ENCODE measurements around the gene FAM199X. TPM values are rescaled to one million over a fixed set of nuclear protein-coding genes. Genes with fewer than 3 reads are reported as not detected.

The FAM199X gene
- total and polyA plus RNA-seq, 2 donors (not counting 3 experiments of a cell fraction or from before 2014, with no cell fraction given), result 4.0 to 16.8 TPM

DNA sequence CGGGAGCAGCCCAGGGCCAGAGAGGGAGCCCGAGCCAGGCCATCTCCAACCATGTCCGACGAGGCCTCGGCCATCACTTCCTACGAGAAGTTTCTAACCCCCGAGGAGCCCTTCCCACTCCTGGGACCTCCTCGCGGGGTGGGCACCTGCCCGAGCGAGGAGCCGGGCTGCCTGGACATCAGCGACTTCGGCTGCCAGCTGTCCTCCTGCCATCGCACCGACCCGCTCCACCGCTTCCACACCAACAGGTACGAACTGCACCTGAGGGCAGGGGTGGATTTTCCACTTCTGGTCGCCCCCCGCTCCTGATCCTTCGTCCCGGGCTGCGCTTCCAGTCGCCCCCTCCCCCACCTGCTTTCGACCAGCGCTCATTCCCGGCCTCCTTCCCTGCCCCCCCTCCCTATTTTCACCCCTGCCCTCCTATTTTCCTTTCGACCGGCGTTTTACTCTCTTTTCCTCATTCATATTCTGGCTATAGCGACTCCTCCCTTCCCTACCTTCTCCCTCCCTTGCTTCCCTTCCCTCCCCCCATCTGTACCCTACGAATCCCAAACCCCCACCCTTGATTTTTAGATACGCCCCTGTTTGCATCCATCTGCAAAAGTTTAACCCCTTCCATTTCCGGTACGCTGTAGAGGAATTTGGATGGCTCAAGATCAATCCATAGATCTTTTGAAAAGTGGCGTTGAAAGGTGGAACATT is 633 bp downstream of the FAM199X start:
- dilution Hi-C loops (cut with MboI; ENCODE audit: extremely low pct_ligation_motif_present, low sequenced_read_pairs) (no loop called here), intact Hi-C loops (cut with micrococcal nuclease) (loop anchor here (1.0 to 2.0 kb wide), 3 partner anchors 11 to 478 kb away; partner anchors contain the start of gene ZCCHC18)
- POLR2A ChIA-PET, result interaction anchor here (2.9 kb wide), 1 partner anchor 10 kb away, joined by 14 read pairs; the partner anchor contains the start of gene SLC25A53
- no peaks in the 10 kb centered on the region for H3K27me3 ChIP-seq (ENCODE audit: control insufficient read depth in 2 of 2, insufficient read depth in 2 of 2, low read length in 2 of 2)
- peaks cover 12% of the 10 kb centered on the region for H3K4me1 ChIP-seq (ENCODE audit: control insufficient read depth, extremely low read depth, insufficient read depth, low read length)
- H4K20me1 ChIP-seq (replicated peaks; ENCODE audit: control insufficient read depth, extremely low read depth, insufficient read depth, low read length), result no peaks in the 10 kb centered on the region
- H3K4me2 ChIP-seq (ENCODE audit: insufficient read depth, low read length), result peak overlapping the region; percentile 87
- peak overlapping the region; percentile 79 for H3K9ac ChIP-seq (replicated peaks; ENCODE audit: extremely low read depth, insufficient read depth, low read length)
- H3K36me3 ChIP-seq (ENCODE audit: control insufficient read depth in 2 of 2, extremely low read depth in 1 of 2, insufficient read depth in 2 of 2, low read length in 2 of 2), result no peaks in the 10 kb centered on the region
- H3K9me1 ChIP-seq (replicated peaks; ENCODE audit: control insufficient read depth, extremely low read depth, insufficient read depth, low read length), result no peaks in the 10 kb centered on the region
- FAIRE-seq (no peak), DNase-seq (ENCODE audit: low read depth, low spot score) (no peak)
- peak overlapping the region; percentile 39 for H2AFZ ChIP-seq (ENCODE audit: low read depth, low read length)
- no peaks in the 10 kb centered on the region for H3K9me3 ChIP-seq (replicated peaks; ENCODE audit: control insufficient read depth, insufficient read depth, low read length)
- H3K79me2 ChIP-seq (ENCODE audit: control insufficient read depth, insufficient read depth, low read length), result peaks cover 54% of the 10 kb centered on the region
- BruUV-seq (replicated peaks), result no TSS peak
- peak overlapping the region; percentile 70 to 98 (median 88) for H3K4me3 ChIP-seq (replicated peaks in 1 of 3; ENCODE audit: insufficient read depth in 1 of 3, low read depth in 1 of 3, low read length in 3 of 3)
- TF ChIP-seq, protein P1, sequence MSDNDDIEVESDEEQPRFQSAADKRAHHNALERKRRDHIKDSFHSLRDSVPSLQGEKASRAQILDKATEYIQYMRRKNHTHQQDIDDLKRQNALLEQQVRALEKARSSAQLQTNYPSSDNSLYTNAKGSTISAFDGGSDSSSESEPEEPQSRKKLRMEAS (IDR thresholded peaks at IDR 0.05; ENCODE audit: insufficient read depth, insufficient read length), result no peak
- TF ChIP-seq EZH2 (IDR thresholded peaks at IDR 0.05; ENCODE audit: borderline replicate concordance, low read depth, low read length, severe bottlenecking) (no peak), GATA2 (IDR thresholded peaks at IDR 0.05; ENCODE audit: insufficient read depth, insufficient read length, low read depth, low read length) (no peak), POLR2AphosphoS5 (IDR thresholded peaks at IDR 0.05; ENCODE audit: insufficient read depth, low read depth, low read length) (no peak), MYC (IDR thresholded peaks at IDR 0.05; ENCODE audit: low read depth, low read length) (no peak), FOS (IDR thresholded peaks at IDR 0.05; ENCODE audit: borderline replicate concordance, insufficient read depth, low read length) (no peak), JUN (IDR thresholded peaks at IDR 0.05; ENCODE audit: borderline replicate concordance, insufficient read depth, insufficient read length, low read depth) (no peak)
- TF ChIP-seq, protein P2, sequence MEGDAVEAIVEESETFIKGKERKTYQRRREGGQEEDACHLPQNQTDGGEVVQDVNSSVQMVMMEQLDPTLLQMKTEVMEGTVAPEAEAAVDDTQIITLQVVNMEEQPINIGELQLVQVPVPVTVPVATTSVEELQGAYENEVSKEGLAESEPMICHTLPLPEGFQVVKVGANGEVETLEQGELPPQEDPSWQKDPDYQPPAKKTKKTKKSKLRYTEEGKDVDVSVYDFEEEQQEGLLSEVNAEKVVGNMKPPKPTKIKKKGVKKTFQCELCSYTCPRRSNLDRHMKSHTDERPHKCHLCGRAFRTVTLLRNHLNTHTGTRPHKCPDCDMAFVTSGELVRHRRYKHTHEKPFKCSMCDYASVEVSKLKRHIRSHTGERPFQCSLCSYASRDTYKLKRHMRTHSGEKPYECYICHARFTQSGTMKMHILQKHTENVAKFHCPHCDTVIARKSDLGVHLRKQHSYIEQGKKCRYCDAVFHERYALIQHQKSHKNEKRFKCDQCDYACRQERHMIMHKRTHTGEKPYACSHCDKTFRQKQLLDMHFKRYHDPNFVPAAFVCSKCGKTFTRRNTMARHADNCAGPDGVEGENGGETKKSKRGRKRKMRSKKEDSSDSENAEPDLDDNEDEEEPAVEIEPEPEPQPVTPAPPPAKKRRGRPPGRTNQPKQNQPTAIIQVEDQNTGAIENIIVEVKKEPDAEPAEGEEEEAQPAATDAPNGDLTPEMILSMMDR (IDR thresholded peaks at IDR 0.05; ENCODE audit: extremely low read depth in 1 of 2, insufficient read depth in 1 of 2, low read depth in 1 of 2, low read length in 2 of 2), result no peak
- CTCF ChIA-PET, result interaction anchor here (0.7 to 2.9 kb wide), 5 partner anchors 10 to 31 kb away, joined by 3 to 21 read pairs (median 3); partner anchors contain the start of gene SLC25A53
- H3K27ac ChIP-seq (ENCODE audit: insufficient read depth, low read depth, low read length), result peak overlapping the region; percentile 78
